IPS DF 6.9 (cell line): ENCODE results near the gene SUB1.
"Not testable (repeated sequence)": the region's sequence is repeated elsewhere in the genome, so short reads cannot be mapped to it uniquely, and the experiment has no call there.

Source experiments
- DNase-seq: peaks from one replicate; pipeline ENCODE4 v3.0.0-alpha.2; 2013; ENCODE audit warnings: low read depth, low spot score
- H3K27ac ChIP-seq: one replicate; pipeline ENCODE4 v1.5.1; 2013; ENCODE audit warnings: low read length, control low read depth
- H3K27me3 ChIP-seq: 2 replicates; pipeline ENCODE4 v1.6.1; 2013; ENCODE audit warnings: mild to moderate bottlenecking, low read length; ENCODE audit not compliant: control insufficient read depth, insufficient read depth
- H3K36me3 ChIP-seq: 2 replicates; pipeline ENCODE4 v1.6.1; 2013; ENCODE audit warnings: low read length; ENCODE audit not compliant: control insufficient read depth, insufficient read depth
- H3K4me1 ChIP-seq: 2 replicates; pipeline ENCODE4 v1.6.1; 2013; ENCODE audit warnings: low read length; ENCODE audit not compliant: control insufficient read depth, insufficient read depth
- H3K4me3 ChIP-seq: 2 replicates; pipeline ENCODE4 v1.5.1; 2013; ENCODE audit warnings: mild to moderate bottlenecking, low read length
- H3K9me3 ChIP-seq: 2 replicates; pipeline ENCODE4 v1.6.1; 2013; ENCODE audit warnings: low read length, inconsistent platforms; ENCODE audit not compliant: control insufficient read depth, insufficient read depth
- WGBS: extraction: QIAGEN DNeasy Blood & Tissue Kit; methylation state at CpG from one replicate; pipeline ENCODE4 v1.1.7; 2013; ENCODE audit warnings: mixed read lengths, missing lambda C conversion rate; ENCODE audit not compliant: insufficient read length, insufficient coverage; 5-methylcytosine and 5-hydroxymethylcytosine counted together

Gene SUB1

GRCh38 chr5:32551194-32551593, 34.2 kb upstream of the SUB1 start:
- Histone ChIP-seq H3K9me3 (no peaks in the 10 kb centered on the region), H3K27me3 (no peaks in the 10 kb centered on the region), H3K36me3 (no peaks in the 10 kb centered on the region), H3K4me1 (no peaks in the 10 kb centered on the region), H3K4me3 (no peak overlapping the region), H3K27ac (no peak overlapping the region)
- no CpG with 5 or more reads among the region's 3 CpGs for WGBS
- DNase-seq = no peak

GRCh38 chr5:32551865-32552264, 33.5 kb upstream of the SUB1 start:
- H3K4me1 ChIP-seq = no peaks in the 10 kb centered on the region
- H3K9me3 ChIP-seq = no peaks in the 10 kb centered on the region
- no peak for DNase-seq

GRCh38 chr5:32552491-32552890, 32.9 kb upstream of the SUB1 start:
- not testable (repeated sequence) for H3K27ac ChIP-seq, H3K27me3 ChIP-seq, DNase-seq, H3K9me3 ChIP-seq, H3K36me3 ChIP-seq, H3K4me3 ChIP-seq, H3K4me1 ChIP-seq
- no CpG with 5 or more reads among the region's 6 CpGs for WGBS

More at GRCh38 chr5:32551865-32552264, 33.5 kb upstream of the SUB1 start:
- H3K27me3 ChIP-seq = no peaks in the 10 kb centered on the region
- WGBS = no CpG with 5 or more reads among the region's 2 CpGs
- no peaks in the 10 kb centered on the region for H3K36me3 ChIP-seq
- no peak overlapping the region for H3K4me3 ChIP-seq
- no peak overlapping the region for H3K27ac ChIP-seq

- Histone ChIP-seq H3K27ac (no peak overlapping the region), H3K27me3 (no peaks in the 10 kb centered on the region), H3K9me3 (no peaks in the 10 kb centered on the region), H3K4me1 (no peaks in the 10 kb centered on the region), H3K36me3 (no peaks in the 10 kb centered on the region), H3K4me3 (no peak overlapping the region)
- DNase-seq = no peak
- WGBS = no CpG with 5 or more reads among the region's 10 CpGs
Observed at GRCh38 chr5:32552936-32553335, 32.4 kb upstream of the SUB1 start.

GRCh38 chr5:32554181-32554780, 31.1 kb upstream of the SUB1 start:
- DNase-seq, H3K36me3 ChIP-seq, H3K27me3 ChIP-seq, H3K27ac ChIP-seq, H3K9me3 ChIP-seq, H3K4me1 ChIP-seq, H3K4me3 ChIP-seq: not testable (repeated sequence)
- WGBS = no CpG with 5 or more reads among the region's 2 CpGs

GRCh38 chr5:32556543-32556942, 28.8 kb upstream of the SUB1 start:
- H3K9me3 ChIP-seq = not testable (repeated sequence)

GRCh38 chr5:32559411-32559810, 25.9 kb upstream of the SUB1 start:
- H3K27me3 ChIP-seq = no peaks in the 10 kb centered on the region
- no peak overlapping the region for H3K27ac ChIP-seq
- no peak for DNase-seq
- no peaks in the 10 kb centered on the region for H3K4me1 ChIP-seq
- H3K4me3 ChIP-seq = no peak overlapping the region
- H3K9me3 ChIP-seq = no peaks in the 10 kb centered on the region
- H3K36me3 ChIP-seq = no peaks in the 10 kb centered on the region

More at GRCh38 chr5:32556543-32556942, 28.8 kb upstream of the SUB1 start:
- H3K27me3 ChIP-seq, H3K36me3 ChIP-seq, H3K4me3 ChIP-seq, H3K4me1 ChIP-seq, DNase-seq, H3K27ac ChIP-seq: not testable (repeated sequence)
- WGBS = no CpG with 5 or more reads among the region's 6 CpGs

GRCh38 chr5:32559921-32560320, 25.4 kb upstream of the SUB1 start:
- no peaks in the 10 kb centered on the region for H3K27me3 ChIP-seq
- DNase-seq = no peak
- no peaks in the 10 kb centered on the region for H3K36me3 ChIP-seq
- no peak overlapping the region for H3K4me3 ChIP-seq
- no peak overlapping the region for H3K27ac ChIP-seq
- no peaks in the 10 kb centered on the region for H3K9me3 ChIP-seq
- no peaks in the 10 kb centered on the region for H3K4me1 ChIP-seq

GRCh38 chr5:32562056-32562455, 23.3 kb upstream of the SUB1 start:
- no peaks in the 10 kb centered on the region for H3K9me3 ChIP-seq
- H3K27me3 ChIP-seq = no peaks in the 10 kb centered on the region
- no CpG with 5 or more reads among the region's 2 CpGs for WGBS
- no peaks in the 10 kb centered on the region for H3K36me3 ChIP-seq
- H3K4me1 ChIP-seq = no peaks in the 10 kb centered on the region
- no peak overlapping the region for H3K4me3 ChIP-seq
- no peak overlapping the region for H3K27ac ChIP-seq
- no peak for DNase-seq

- no peaks in the 10 kb centered on the region for H3K9me3 ChIP-seq
- H3K4me3 ChIP-seq = no peak overlapping the region
- H3K4me1 ChIP-seq = no peaks in the 10 kb centered on the region
- H3K27ac ChIP-seq = no peak overlapping the region
- H3K27me3 ChIP-seq = no peaks in the 10 kb centered on the region
- DNase-seq = no peak
- no peaks in the 10 kb centered on the region for H3K36me3 ChIP-seq
Observed at GRCh38 chr5:32562843-32563242, 22.5 kb upstream of the SUB1 start.

- no peaks in the 10 kb centered on the region for H3K4me1 ChIP-seq
- no peak overlapping the region for H3K4me3 ChIP-seq
- DNase-seq = no peak
- no CpG with 5 or more reads among the region's 2 CpGs for WGBS
- no peak overlapping the region for H3K27ac ChIP-seq
- H3K9me3 ChIP-seq = no peaks in the 10 kb centered on the region
- H3K36me3 ChIP-seq = no peaks in the 10 kb centered on the region
- no peaks in the 10 kb centered on the region for H3K27me3 ChIP-seq
Observed at GRCh38 chr5:32563614-32564013, 21.7 kb upstream of the SUB1 start.
